ENCODE measurements around the gene GUCY1A2. TPM values are rescaled to one million over a fixed set of nuclear protein-coding genes. Genes with fewer than 3 reads are reported as not detected.

The GUCY1A2 gene
- polyA plus RNA-seq, 3 donors = not detected

DNA sequence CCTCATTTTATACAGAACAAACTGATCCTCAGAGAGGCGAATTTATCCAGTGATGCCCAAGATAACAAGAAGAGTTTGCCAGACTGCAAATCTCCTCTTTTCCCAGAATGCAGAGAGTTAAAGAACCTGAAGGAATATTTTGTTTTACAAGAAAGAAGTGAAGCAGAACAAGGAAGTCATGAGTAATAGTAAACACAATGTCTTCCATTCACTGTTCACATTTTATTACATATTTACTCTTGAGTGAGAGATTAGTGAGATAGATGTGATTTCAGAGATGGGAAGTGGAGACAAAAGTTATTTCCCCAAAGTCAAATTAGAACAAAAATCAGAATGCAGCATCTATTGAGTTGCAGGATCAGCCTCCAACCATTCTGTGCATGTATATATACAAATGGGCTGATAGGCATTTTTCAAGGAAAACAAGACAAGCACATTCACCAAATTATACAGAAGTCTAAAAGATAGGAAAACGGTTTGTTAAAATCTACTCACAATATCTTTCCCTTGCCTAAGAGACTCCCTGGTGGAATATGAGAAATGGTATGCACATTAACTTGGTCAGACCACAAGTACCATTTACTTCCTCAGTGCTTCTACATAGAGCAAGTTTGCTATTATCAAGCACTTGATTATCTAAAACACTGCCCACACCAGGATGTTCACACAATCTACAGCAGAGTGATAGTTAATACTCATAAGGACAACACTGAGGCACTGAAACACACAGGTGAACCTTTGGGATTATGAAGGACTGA is 12.0 kb downstream of the GUCY1A2 start:
- Mint-ChIP-seq H3K4me1 (no peaks in the 10 kb centered on the region), H3K27ac (no peak overlapping the region), H3K36me3 (no peaks in the 10 kb centered on the region), H3K9me3 (peaks cover 0 to 5% (median 0%) of the 10 kb centered on the region in 7 donors), H3K4me3 (no peak overlapping the region), H3K27me3 (ENCODE audit: low read depth in 3 of 3) (peaks cover 0 to 2% (median 0%) of the 10 kb centered on the region in 3 donors)
- no peak overlapping the region for H2AFZ ChIP-seq (ENCODE audit: insufficient read depth, low read depth, low read length, poor library complexity, severe bottlenecking)
- DNase-seq = no peak
- H3K9ac ChIP-seq (ENCODE audit: insufficient read depth, low read length, poor library complexity, severe bottlenecking) = no peak overlapping the region
- no peak overlapping the region for H3K4me3 ChIP-seq (replicated peaks in 1 of 3; ENCODE audit: low read depth in 2 of 3, low read length in 3 of 3)
- TF ChIP-seq, protein P1, sequence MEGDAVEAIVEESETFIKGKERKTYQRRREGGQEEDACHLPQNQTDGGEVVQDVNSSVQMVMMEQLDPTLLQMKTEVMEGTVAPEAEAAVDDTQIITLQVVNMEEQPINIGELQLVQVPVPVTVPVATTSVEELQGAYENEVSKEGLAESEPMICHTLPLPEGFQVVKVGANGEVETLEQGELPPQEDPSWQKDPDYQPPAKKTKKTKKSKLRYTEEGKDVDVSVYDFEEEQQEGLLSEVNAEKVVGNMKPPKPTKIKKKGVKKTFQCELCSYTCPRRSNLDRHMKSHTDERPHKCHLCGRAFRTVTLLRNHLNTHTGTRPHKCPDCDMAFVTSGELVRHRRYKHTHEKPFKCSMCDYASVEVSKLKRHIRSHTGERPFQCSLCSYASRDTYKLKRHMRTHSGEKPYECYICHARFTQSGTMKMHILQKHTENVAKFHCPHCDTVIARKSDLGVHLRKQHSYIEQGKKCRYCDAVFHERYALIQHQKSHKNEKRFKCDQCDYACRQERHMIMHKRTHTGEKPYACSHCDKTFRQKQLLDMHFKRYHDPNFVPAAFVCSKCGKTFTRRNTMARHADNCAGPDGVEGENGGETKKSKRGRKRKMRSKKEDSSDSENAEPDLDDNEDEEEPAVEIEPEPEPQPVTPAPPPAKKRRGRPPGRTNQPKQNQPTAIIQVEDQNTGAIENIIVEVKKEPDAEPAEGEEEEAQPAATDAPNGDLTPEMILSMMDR (IDR thresholded peaks at IDR 0.05) = no peak
- H4K20me1 ChIP-seq (ENCODE audit: insufficient read depth, low read length) = no peaks in the 10 kb centered on the region
- H3K9me3 ChIP-seq (replicated peaks in 1 of 2; ENCODE audit: control insufficient read depth in 1 of 2, insufficient read depth in 1 of 2, low read length in 2 of 2) = no peaks in the 10 kb centered on the region
- no peak overlapping the region for H3K4me2 ChIP-seq (replicated peaks; ENCODE audit: extremely low read depth, low read length, poor library complexity, severe bottlenecking)
- intact Hi-C loops (cut with micrococcal nuclease) = no loop called here
- H3K27ac ChIP-seq (ENCODE audit: low read depth in 1 of 2, low read length in 2 of 2) = no peak overlapping the region
- H3K4me1 ChIP-seq (ENCODE audit: control insufficient read depth in 1 of 2, insufficient read depth in 2 of 2, low read length in 2 of 2) = no peaks in the 10 kb centered on the region
- no peaks in the 10 kb centered on the region for H3K27me3 ChIP-seq (ENCODE audit: control insufficient read depth in 2 of 2, insufficient read depth in 2 of 2, low read length in 2 of 2)
- H3K79me2 ChIP-seq (ENCODE audit: insufficient read depth, low read length) = no peaks in the 10 kb centered on the region
- no peaks in the 10 kb centered on the region for H3K36me3 ChIP-seq (replicated peaks in 1 of 2; ENCODE audit: control insufficient read depth in 1 of 2, insufficient read depth in 2 of 2, low read length in 2 of 2)
- WGBS (ENCODE audit: insufficient coverage) = no CpG with 5 or more reads among the region's 2 CpGs

DNA sequence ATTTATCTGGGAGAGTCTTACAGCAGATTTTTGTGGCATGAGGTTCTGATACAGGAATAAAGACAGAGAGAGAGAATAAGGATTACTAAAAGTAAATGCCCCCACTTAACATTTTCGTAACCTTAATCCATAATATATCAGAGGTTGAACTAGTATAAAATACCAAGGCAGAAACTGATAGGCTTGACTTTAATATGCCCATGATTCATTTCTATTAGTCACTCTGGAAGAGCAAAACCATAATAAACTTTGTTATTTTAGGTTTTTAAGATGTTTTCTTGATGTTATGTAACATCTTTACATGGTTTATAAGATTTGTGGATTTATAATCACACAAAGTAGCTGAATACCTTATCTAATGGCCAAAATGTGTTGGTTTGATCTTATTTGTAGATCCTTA is 19.1 kb downstream of the GUCY1A2 start:
- peaks cover 0 to 1% (median 0%) of the 10 kb centered on the region in 7 donors for H3K9me3 Mint-ChIP-seq
- no peak overlapping the region for H3K4me3 Mint-ChIP-seq
- Histone ChIP-seq H3K4me1 (ENCODE audit: control insufficient read depth in 1 of 2, insufficient read depth in 2 of 2, low read length in 2 of 2) (no peaks in the 10 kb centered on the region), H4K20me1 (ENCODE audit: insufficient read depth, low read length) (no peaks in the 10 kb centered on the region), H3K4me2 (replicated peaks; ENCODE audit: extremely low read depth, low read length, poor library complexity, severe bottlenecking) (no peak overlapping the region), H3K36me3 (replicated peaks in 1 of 2; ENCODE audit: control insufficient read depth in 1 of 2, insufficient read depth in 2 of 2, low read length in 2 of 2) (no peaks in the 10 kb centered on the region), H3K4me3 (replicated peaks in 1 of 3; ENCODE audit: low read depth in 2 of 3, low read length in 3 of 3) (no peak overlapping the region), H3K27me3 (ENCODE audit: control insufficient read depth in 2 of 2, insufficient read depth in 2 of 2, low read length in 2 of 2) (no peaks in the 10 kb centered on the region), H3K9me3 (replicated peaks in 1 of 2; ENCODE audit: control insufficient read depth in 1 of 2, insufficient read depth in 1 of 2, low read length in 2 of 2) (no peaks in the 10 kb centered on the region), H3K9ac (ENCODE audit: insufficient read depth, low read length, poor library complexity, severe bottlenecking) (no peak overlapping the region), H3K27ac (ENCODE audit: low read depth in 1 of 2, low read length in 2 of 2) (no peak overlapping the region), H3K79me2 (ENCODE audit: insufficient read depth, low read length) (no peaks in the 10 kb centered on the region), H2AFZ (ENCODE audit: insufficient read depth, low read depth, low read length, poor library complexity, severe bottlenecking) (no peak overlapping the region)
- H3K4me1 Mint-ChIP-seq = no peaks in the 10 kb centered on the region
- no CpG with 5 or more reads among the region's 1 CpG for WGBS (ENCODE audit: insufficient coverage)
- intact Hi-C loops (cut with micrococcal nuclease) = no loop called here
- H3K27ac Mint-ChIP-seq = no peak overlapping the region
- H3K27me3 Mint-ChIP-seq (ENCODE audit: low read depth in 3 of 3) = peaks cover 0 to 1% (median 0%) of the 10 kb centered on the region in 3 donors
- no peak for DNase-seq
- TF ChIP-seq, protein P1 (IDR thresholded peaks at IDR 0.05) = no peak
- no peaks in the 10 kb centered on the region for H3K36me3 Mint-ChIP-seq

Measured in CD14-positive monocyte (primary cell).